Embryonic facial prominence (tissue), 1 donor: ENCODE data around the gene CSPG4.

Experiments
- DNase-seq: peaks from one replicate; pipeline ENCODE4 v3.0.0-alpha.2; 2016; ENCODE audit errors: extremely low spot score

The CSPG4 gene

DNA sequence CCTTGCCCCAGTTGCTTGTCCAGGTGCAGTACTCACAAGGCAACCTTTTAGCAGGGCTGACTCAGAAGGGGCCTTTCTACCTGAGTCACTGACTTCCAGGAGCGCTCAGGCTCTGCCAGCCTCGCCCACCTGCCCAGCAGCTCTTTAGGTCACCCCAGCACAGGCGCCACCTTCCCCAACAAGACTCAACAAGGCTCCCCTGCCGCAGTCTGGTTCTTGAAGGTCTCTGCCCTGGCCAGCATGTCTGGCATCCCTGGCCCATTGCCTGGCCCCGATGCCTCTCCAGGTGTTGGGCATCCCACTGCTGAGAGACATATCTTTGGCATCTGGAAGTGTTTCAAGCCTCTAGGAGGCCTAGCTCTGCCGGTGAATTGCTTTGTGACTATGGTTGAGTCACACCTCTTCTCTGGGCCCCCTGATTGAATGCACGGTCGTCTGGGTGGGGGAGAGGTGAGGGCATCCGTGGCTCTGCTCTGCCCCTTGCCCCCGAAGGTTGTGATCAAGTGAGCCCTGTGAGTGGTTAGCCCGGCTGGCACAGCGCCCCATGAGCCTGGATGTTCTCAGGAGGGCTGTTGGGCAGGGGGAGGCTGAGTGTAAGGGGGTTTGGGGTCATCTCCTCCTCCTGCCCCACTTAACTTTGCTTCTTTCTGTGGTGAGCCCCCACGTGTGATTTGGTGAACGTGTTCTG lies 43.3 kb downstream of the CSPG4 start:
- DNase-seq: no peak

GRCh38 chr15:75666823-75667501 lies 45.7 kb downstream of the CSPG4 start:
- DNase-seq: no peak

DNA sequence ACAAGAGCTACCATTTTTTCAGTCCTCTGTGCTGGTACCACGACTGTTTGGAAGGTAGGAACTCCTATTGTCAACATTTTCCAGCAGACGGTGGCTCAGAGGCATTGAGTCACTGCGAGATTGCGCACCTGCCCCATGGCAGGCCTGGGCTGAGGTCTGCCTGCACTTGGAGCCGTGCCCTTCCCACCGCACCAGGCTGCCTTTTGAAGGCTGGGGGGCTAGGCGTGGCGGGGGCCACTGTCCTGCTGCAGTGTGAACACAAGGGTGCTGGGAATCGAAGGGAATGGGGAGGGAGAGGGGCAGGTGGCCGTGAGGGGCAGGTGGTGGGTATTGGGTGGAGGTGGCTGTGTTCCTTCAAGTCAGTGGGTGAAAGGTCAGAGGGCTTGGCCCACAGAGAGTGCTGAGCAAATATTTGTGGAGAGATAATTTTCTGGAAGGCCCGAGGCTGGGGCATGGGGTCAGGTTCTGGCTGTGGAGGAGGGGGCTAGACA lies 48.7 kb downstream of the CSPG4 start:
- DNase-seq: no peak

GRCh38 chr15:75662823-75663519 lies 49.7 kb downstream of the CSPG4 start:
- no peak for DNase-seq

- no peak for DNase-seq
Measured at GRCh38 chr15:75661756-75662140, 50.9 kb downstream of the CSPG4 start.

GRCh38 chr15:75661100-75661755 lies 51.4 kb downstream of the CSPG4 start:
- DNase-seq: no peak

DNA sequence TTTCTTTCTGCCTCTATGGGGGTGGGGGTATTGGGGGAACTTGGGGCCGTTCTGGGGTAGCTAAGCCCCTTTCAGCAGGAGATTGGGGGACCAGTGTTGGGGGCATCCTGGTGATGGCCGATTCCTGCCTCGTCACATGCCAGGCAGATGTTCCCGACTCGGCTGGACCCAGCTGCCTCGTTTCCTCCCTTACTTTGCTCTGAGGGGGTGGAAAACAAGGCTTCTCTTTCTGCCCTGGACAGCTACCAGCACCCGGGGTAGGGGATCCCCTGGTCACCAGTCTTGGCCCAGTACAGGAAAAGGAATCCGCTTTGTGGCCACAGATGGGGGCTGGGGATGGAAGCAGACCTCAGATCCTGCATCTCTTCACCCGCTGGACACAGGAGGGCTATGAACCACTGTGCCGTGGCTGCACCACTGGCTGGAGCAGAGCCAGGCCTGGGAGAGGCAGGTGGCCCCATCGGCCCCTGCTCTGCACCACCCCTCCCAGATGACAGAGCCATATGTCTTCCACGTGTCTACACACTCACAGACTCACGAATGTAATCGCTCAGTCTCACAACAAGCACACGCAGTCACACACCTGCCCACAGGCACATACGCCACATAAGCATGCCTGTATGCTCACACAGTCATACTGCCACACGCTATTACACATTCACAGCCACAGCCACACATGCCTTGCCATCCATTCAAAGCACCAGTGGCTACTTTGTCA lies 52.6 kb downstream of the CSPG4 start:
- DNase-seq: no peak

DNA sequence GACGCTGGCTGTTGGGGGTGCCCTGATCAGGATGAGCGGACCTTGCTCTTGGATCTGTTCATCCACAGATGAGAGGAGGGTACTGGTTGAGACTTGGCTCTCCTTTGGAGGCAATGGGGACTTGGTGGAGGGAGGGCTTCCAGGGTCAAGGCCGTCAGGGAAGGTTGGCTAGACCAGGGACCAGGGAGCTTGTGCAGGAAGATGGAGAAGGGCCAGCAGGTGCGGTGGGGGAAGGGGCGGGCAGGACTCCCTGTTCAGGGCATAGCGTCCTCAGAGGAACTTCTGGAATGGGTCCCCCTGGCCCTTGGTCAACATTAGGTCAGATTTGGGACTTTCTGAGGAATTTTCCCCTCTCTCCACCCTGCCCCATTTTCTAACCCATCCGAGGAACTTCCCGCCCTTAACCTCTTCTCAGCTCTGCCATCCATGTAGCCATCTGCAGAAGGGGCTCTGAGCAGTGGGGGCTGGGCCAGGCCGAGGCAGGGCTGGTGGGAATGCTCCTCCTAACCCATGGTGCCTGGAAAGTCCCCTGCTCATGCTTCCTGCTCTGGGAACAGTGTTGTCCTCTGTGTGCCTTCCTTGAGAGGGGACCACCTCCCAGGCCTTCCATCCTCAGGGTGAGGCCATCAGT lies 53.4 kb downstream of the CSPG4 start:
- no peak for DNase-seq

- no peak for DNase-seq
Measured at GRCh38 chr15:75656813-75657212, 55.8 kb downstream of the CSPG4 start.

DNA sequence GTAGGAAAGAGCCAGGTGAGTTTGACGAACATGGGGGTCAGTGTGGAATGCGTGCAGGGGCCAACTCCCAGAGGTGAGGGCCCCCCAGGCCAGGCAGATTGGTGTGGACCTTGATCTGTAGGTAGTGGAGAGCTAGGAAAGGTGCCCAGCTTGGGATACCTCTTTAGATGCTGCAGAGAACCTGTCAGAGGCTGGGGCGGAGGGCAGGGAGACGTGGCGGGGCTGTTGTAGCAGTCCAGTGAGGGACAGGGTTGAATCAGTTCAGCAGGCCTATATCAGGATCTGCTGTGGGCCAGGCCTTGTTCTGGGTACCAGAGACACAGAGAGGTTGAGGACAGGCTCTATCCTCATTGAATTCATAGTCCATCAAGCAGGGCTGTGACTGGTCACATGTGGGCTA lies 56.3 kb downstream of the CSPG4 start:
- DNase-seq: no peak

GRCh38 chr15:75655931-75656330 lies 56.7 kb downstream of the CSPG4 start:
- no peak for DNase-seq

- DNase-seq: no peak
Measured at GRCh38 chr15:75654201-75654907, 58.3 kb downstream of the CSPG4 start.

DNA sequence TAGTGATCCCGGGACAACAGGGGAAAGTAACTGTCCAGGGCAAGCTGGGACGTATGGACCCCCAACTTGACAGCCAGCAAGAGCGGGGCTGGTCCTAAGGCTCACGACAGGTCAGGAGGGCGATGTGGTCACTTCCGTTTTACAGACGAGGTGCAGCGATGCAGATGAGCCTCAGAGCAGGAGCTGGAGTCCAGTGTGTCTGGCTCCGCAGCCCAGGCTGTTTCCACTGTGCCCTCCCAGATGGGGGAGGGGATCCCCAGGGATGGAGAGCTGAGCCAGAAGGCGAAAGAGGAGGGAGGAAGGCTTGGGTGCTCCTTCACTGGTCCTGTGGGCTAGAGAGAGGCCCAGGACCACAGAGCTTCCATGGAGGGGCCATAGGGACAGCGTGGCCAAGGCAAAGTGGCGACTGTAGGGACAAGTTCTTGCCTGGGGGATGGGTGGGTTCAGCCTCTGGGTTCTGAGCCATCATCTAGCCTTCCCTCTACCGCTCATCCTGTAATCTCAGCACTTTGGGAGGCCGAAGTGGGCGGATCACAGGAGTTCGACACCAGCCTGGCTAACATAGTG lies 59.2 kb downstream of the CSPG4 start:
- DNase-seq: no peak

DNA sequence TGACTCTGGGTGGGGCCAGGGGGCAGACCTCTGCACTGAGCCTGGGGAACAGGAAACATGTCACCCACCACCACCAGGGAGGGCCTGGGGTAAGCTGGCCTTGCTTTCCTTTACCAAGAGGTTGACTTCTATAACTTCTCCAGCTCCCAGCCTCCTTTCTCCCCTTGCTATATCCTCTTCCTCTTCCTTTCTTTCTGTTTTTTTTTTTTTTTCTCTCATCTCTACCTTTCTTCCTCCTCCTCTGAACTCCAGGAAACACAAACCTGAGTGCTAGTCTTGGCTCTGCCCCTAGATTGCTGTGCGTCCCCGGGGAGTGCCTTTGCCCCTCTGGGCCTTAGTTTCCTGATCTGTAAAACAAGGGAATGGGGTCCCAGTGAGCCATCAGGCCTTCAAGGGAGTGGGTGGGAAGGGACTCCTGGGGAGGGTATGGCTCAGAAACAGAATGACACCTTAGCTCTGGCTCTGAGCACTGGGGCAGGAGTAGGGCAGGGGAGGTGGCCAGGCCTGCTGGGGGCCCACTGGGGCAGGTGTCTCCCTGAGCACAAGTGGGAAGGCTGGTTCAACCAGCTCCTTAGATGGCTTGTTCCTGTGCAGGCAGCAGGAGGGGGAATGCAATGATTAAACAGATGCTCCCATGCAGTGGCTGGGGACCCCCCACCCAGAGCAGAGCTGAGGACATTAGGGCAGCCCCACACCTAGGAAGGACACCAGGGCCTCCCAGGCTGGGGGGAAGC lies 60.7 kb downstream of the CSPG4 start:
- no peak for DNase-seq

DNA sequence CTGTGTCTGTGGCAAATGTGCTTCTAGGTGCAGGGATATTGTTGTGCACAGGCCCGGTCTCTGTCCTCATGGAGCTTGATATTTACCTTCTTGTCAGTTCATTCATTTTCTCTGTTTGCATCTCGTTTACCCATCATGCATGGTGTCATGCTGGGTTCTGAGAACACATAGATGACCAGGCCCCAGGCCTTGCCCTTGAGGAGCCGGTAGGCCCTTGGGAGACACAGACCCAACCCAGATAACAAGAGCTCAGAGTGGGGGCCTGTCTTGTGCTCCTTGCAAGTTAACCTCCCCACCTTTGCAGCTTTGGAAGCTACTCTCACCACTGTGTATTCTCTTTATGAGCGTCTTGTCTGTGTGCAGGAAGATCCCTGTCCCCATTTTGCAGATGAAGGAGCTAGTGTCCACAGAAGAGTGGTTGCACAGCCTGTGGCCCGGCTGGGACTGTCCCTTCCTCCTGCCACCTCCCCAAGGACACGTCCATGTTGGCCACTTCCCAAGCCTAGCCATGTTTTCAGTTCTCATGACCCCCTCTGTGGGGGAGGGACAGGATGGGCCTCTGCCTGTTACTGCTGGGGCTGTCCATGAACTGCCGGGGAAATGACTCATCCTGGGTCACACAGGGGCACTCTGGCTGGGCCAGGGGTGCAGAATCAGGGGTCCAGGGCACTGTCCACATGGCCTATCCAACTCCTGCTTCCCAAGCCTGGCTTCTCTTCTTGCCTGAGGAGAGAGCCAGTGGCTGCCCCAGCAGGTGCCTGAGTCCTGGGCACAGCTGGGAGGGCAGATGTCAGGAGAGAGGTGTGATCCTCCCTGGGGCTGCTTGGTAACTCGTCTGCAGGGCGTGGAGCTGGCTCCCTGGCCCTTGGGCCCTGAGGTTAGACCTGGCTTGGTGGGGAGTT lies 61.5 kb downstream of the CSPG4 start:
- no peak for DNase-seq

- no peak for DNase-seq
Measured at GRCh38 chr15:75649848-75650247, 62.8 kb downstream of the CSPG4 start.

DNA sequence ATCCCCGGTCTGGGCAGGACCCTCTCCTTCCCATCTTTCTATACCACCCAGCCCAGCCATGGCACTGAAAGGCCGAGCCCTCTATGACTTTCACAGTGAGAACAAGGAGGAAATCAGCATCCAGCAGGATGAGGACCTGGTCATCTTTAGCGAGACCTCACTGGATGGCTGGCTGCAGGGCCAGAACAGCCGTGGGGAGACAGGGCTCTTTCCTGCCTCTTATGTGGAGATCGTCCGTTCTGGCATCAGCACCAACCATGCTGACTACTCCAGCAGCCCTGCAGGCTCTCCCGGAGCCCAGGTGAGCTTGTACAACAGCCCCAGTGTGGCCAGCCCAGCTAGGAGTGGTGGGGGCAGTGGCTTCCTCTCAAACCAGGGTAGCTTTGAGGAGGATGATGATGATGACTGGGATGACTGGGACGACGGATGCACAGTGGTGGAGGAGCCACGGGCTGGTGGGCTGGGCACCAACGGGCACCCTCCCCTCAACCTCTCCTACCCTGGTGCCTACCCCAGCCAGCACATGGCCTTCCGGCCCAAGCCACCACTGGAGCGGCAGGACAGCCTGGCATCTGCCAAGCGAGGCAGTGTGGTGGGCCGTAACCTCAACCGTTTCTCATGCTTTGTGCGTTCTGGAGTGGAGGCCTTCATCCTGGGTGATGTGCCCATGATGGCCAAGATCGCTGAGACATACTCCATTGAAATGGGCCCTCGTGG lies 63.4 kb downstream of the CSPG4 start:
- DNase-seq: no peak
